Liver (tissue), 9 donors: ENCODE measurements around the gene PYGB. TPM values are rescaled to one million over a fixed set of nuclear protein-coding genes. Genes with fewer than 3 reads are reported as not detected.

Experiments used
- DNase-seq: peaks from one replicate; pipeline ENCODE4 v3.0.0-alpha.2; 2017; ENCODE audit warnings: low spot score
- H3K27ac ChIP-seq, 2 donors: one replicate each; pipeline ENCODE4 v1.7.0; 2013; ENCODE audit warnings: inconsistent platforms in 2 of 2, low read length in 2 of 2, control low read depth in 1 of 2, low read depth in 1 of 2, mild to moderate bottlenecking in 1 of 2
- H3K27me3 ChIP-seq, 4 donors: one replicate each; pipeline versions ENCODE4 v1.6.1 to v1.7.0; 2013; ENCODE audit warnings: low read length in 3 of 4, inconsistent platforms in 1 of 4, mild to moderate bottlenecking in 1 of 4, moderate library complexity in 1 of 4; ENCODE audit not compliant: control insufficient read depth in 4 of 4, insufficient read depth in 4 of 4
- H3K36me3 ChIP-seq, 4 donors: one replicate each; pipeline versions ENCODE4 v1.6.1 to v1.7.0; 2013; ENCODE audit warnings: low read length in 3 of 4, mild to moderate bottlenecking in 3 of 4, low read depth in 1 of 4, moderate library complexity in 1 of 4; ENCODE audit not compliant: control insufficient read depth in 4 of 4, insufficient read depth in 3 of 4
- H3K4me1 ChIP-seq, 4 donors: one replicate each; pipeline versions ENCODE4 v1.6.1 to v1.7.0; 2013; ENCODE audit warnings: low read length in 3 of 4, mild to moderate bottlenecking in 3 of 4, moderate library complexity in 1 of 4; ENCODE audit not compliant: control insufficient read depth in 4 of 4, insufficient read depth in 4 of 4
- H3K4me3 ChIP-seq, 3 donors: one replicate each; pipeline versions ENCODE4 v1.6.1 to v1.7.0; 2013; ENCODE audit warnings: low read length in 3 of 3, control low read depth in 1 of 3, low read depth in 1 of 3, mild to moderate bottlenecking in 1 of 3
- H3K9ac ChIP-seq, 2 donors: one replicate each; pipeline ENCODE4 v1.7.0; 2013; ENCODE audit warnings: low read length in 2 of 2, mild to moderate bottlenecking in 2 of 2, moderate library complexity in 2 of 2, control low read depth in 1 of 2, low read depth in 1 of 2
- H3K9me3 ChIP-seq, 4 donors: one replicate each; pipeline versions ENCODE4 v1.6.1 to v1.7.0; 2013; ENCODE audit warnings: low read length in 3 of 4; ENCODE audit not compliant: control insufficient read depth in 4 of 4
- CTCF ChIP-seq: fragments of 150-350 bp; IDR thresholded peaks from 2 replicates; pipeline ENCODE4 v1.5.1; 2017; ENCODE audit warnings: improper control_type of control experiment, low read depth, low read length; ENCODE audit not compliant: missing input control
- EGR1 ChIP-seq, 2 donors: IDR thresholded peaks; 2 replicates each; pipeline ENCODE4 v1.6.1; 2016 to 2018; ENCODE audit warnings: antibody characterized with exemption in 2 of 2, low read depth in 2 of 2
- FOXA1 ChIP-seq: IDR thresholded peaks from 2 replicates; pipeline ENCODE4 v1.6.1; 2016; ENCODE audit warnings: antibody characterized with exemption
- GABPA ChIP-seq, 2 donors: IDR thresholded peaks in 1 of 2; conservative IDR thresholded peaks in 1 of 2; 2 replicates each; pipeline ENCODE4 v1.6.1; 2016; ENCODE audit warnings: antibody characterized with exemption in 2 of 2, mild to moderate bottlenecking in 1 of 2, moderate library complexity in 1 of 2
- RAD21 ChIP-seq, 2 donors: IDR thresholded peaks; 2 replicates each; pipeline ENCODE4 v1.6.1; 2016; ENCODE audit warnings: antibody characterized with exemption in 2 of 2, mild to moderate bottlenecking in 2 of 2
- REST ChIP-seq: IDR thresholded peaks from 2 replicates; pipeline ENCODE4 v1.6.1; 2016; ENCODE audit warnings: antibody characterized with exemption, mild to moderate bottlenecking
- RXRA ChIP-seq, 2 donors: IDR thresholded peaks; 2 replicates each; pipeline ENCODE4 v1.6.1; 2017 to 2018; ENCODE audit warnings: antibody characterized with exemption in 2 of 2, mild to moderate bottlenecking in 1 of 2
- SP1 ChIP-seq: IDR thresholded peaks from 2 replicates; pipeline ENCODE4 v1.6.1; 2018; ENCODE audit warnings: antibody characterized with exemption, mild to moderate bottlenecking
- ZBTB33 ChIP-seq: IDR thresholded peaks from 2 replicates; pipeline ENCODE4 v1.6.1; 2016; ENCODE audit warnings: antibody characterized with exemption
- whole genome bisulfite sequencing: extraction: QIAGEN DNeasy Blood & Tissue Kit; methylation state at CpG from one replicate; pipeline ENCODE4 v1.1.7; 2013; 5-methylcytosine and 5-hydroxymethylcytosine counted together
- polyA plus RNA-seq, 2 donors: library from polyadenylated mRNA; stranded (reverse) in 1 of 2; unstranded in 1 of 2; fragments of 200-250 nt in 1 of 2; fragments of >200 nt in 1 of 2; fragmentation: Nextera tagmentation in 1 of 2; extraction: Ambion mirVana in 1 of 2; gene quantifications; one replicate each; pipeline versions ENCODE4 v1.2.1 to v1.2.3, GENCODE V29; 2013 to 2015
- total RNA-seq, 2 donors: library from RNA; depleted of rRNA; stranded (reverse); fragments of >200 nt; gene quantifications; one replicate each; pipeline ENCODE4 v1.2.3, GENCODE V29; 2014
- donor health status: healthy.
- donor health status: healthy.
- donor health status: healthy.
- donor health status: healthy.
- donor health status: healthy.

Gene PYGB
- total and polyA plus RNA-seq, 4 donors, result 3.6 to 11.7 (median 9.8) TPM

GRCh38 chr20:25204550-25205276, 43.2 kb upstream of the PYGB start:
- no peaks in the 10 kb centered on the region for H3K9me3 ChIP-seq
- H3K4me1 ChIP-seq, result peaks cover 0 to 8% (median under 1%) of the 10 kb centered on the region in 4 donors
- H3K9ac ChIP-seq, result no peak overlapping the region
- H3K27ac ChIP-seq, result no peak overlapping the region
- H3K36me3 ChIP-seq, result no peaks in the 10 kb centered on the region
- no peak overlapping the region for H3K4me3 ChIP-seq
- TF ChIP-seq FOXA1 (no peak), RAD21 (IDR thresholded peaks at IDR 0.05) (no peak), CTCF (no peak), REST (no peak), SP1 (no peak), GABPA (IDR thresholded peaks at IDR 0.05 in 1 of 2, conservative IDR thresholded peaks at IDR 0.05 in 1 of 2) (no peak), ZBTB33 (no peak), RXRA (IDR thresholded peaks at IDR 0.05) (no peak), EGR1 (IDR thresholded peaks at IDR 0.05; ENCODE audit: low read depth in 2 of 2) (no peak)
- DNase-seq, result no peak
- no peaks in the 10 kb centered on the region for H3K27me3 ChIP-seq
- 90% methylated on average over 9 of the region's 9 CpGs for WGBS

GRCh38 chr20:25205277-25206062, 42.4 kb upstream of the PYGB start:
- Histone ChIP-seq H3K4me1 (peaks cover 0 to under 1% (median 0%) of the 10 kb centered on the region in 4 donors), H3K36me3 (peaks cover 0 to 3% (median 2%) of the 10 kb centered on the region in 4 donors), H3K9me3 (no peaks in the 10 kb centered on the region), H3K9ac (no peak overlapping the region), H3K27me3 (no peaks in the 10 kb centered on the region), H3K27ac (no peak overlapping the region), H3K4me3 (no peak overlapping the region)
- TF ChIP-seq FOXA1, result no peak
- no peak for TF ChIP-seq GABPA (IDR thresholded peaks at IDR 0.05 in 1 of 2, conservative IDR thresholded peaks at IDR 0.05 in 1 of 2)
- WGBS, result 95% methylated on average over 21 of the region's 21 CpGs
- DNase-seq, result no peak
